Amniotic epithelial cell (primary cell): Measurements from ENCODE around the gene ABLIM2.
"Not testable (repeated sequence)": the region's sequence is repeated elsewhere in the genome, so short reads cannot be mapped to it uniquely, and the experiment has no call there.

Source experiments
- DNase-seq: peaks from one replicate; pipeline ENCODE4 v3.0.0-alpha.2; 2010; ENCODE audit warnings: low read depth

Gene ABLIM2

GRCh38 chr4:8157496-8157895 is 1.1 kb downstream of the ABLIM2 start:
- DNase-seq: no peak

- DNase-seq: no peak
Measured at GRCh38 chr4:8156617-8157016, 2.0 kb downstream of the ABLIM2 start.

DNA sequence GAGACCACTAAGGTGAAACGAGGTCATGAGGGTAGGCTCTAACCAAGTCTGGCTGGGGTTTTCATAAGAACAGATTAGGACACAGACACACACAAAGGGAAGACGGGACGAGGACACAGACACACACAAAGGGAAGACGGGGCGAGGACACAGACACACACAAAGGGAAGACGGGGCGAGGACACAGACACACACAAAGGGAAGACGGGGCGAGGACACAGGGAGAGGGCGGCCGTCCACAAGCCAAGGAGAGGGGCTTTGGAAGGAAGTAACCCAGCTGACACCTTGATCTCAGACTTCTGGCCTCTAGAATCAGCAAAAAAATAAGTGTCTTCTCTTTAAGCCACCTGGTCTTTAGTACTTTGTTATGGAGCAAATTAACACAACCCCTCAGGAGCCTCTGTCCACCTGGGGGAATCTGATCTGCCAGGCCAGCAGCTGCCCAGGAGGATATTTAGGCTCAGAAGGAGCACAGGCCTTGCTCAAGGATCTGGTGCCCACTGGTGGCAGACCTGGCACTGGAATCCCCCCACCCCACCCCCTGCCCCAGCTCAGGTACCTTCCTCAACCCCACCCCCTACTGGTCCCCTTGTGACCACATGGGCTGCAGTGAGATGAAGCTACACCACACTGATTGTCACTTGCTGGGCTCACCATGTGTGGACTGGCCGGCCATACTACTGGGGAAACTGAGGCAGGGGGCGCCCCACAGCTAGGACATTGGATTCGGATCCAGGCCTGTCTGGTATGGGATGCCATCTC is 2.8 kb downstream of the ABLIM2 start:
- DNase-seq: no peak

DNA sequence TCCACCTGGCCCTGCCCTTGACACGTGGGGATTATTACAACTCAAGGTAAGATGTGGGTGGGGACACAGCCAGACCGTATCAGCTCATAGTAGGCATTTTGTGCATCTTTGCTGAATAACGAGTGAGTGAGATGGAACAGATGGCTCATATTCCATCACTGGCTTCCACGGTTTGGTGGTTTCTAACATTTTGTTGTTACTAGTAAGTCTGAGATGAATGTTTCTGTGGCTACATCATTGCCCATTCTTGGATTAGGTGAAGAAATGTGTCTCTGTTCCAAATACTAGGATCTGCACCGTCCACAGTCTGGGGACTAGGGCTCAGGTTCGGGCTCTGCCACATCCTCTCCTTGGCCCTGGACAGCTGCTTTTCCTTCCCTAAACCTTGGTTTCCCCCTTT is 3.6 kb downstream of the ABLIM2 start:
- peak; percentile 16 for DNase-seq

GRCh38 chr4:8153441-8153840 is 5.2 kb downstream of the ABLIM2 start:
- DNase-seq: no peak

- DNase-seq: no peak
Measured at GRCh38 chr4:8152865-8153257, 5.8 kb downstream of the ABLIM2 start.

GRCh38 chr4:8152090-8152864 is 6.3 kb downstream of the ABLIM2 start:
- no peak for DNase-seq

DNA sequence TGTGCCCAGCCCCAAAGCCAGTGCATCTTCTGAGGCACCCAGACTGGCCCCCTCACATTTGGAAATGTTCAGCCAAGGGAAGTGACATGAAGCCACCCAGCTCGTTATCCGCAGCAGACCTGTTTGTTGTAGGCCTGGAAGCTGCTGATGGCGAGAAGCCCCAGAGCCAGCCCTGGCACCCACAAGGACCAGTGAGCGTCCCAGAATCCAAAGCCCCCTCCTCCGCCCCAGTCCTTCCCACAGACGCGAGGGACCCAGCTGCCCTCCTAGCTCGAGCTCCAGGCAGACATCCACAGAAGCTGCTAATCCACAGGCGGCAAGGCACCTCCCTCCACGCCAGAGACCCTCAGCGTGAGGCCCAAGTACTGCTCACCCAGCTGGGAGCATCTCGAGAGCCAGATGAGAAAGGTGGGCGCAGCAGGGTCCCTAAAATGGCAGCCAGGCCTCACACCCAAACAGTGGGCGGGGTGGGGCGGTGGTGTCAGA is 7.4 kb downstream of the ABLIM2 start:
- DNase-seq: no peak

DNA sequence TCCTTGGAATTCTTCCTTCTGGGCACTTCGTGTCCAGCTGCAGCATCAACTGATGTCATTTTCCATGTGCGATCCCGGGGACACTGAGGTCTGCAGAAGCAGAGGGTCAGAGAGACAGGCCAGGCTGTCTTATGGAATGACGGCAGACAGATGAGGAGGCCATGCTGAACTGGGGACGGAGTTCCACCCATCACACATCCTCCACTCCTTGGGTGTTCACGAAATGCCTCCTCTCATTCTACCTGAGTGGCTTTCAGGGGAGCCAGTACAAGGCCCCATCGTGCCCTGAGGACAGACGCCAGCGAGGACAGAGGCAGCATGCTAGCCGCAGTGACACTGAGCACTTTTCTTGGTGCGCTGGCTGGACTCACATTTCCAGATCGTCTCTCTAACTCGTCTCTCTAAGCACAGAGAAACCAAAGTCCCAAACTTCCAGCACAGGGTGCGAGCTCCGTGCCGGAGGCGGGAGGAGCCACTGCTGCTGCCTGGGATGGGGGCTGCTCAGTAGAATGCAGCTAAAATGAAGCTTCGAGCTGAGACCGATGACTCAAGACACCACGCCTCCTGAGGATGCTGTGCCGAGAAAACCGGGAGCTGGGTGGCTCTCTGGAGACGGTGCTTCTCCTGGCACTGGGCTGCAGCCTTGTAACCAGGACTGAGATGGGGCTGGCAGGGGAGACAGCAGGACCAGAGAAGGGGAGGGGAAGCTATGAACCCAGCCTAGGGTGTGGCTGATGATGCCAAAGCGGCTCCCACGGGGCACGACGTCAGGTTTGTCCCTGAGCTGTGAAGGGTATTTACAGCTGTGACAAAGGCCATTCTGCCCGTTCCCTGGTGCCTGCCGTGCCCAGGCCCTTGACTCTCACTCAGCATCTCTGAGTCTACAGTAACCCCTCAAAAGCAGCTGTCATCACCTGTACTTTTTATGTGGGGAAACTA is 8.2 kb downstream of the ABLIM2 start:
- DNase-seq: no peak

- DNase-seq: no peak
Measured at GRCh38 chr4:8149664-8150063, 8.9 kb downstream of the ABLIM2 start.

GRCh38 chr4:8148785-8149435 is 9.7 kb downstream of the ABLIM2 start:
- no peak for DNase-seq

DNA sequence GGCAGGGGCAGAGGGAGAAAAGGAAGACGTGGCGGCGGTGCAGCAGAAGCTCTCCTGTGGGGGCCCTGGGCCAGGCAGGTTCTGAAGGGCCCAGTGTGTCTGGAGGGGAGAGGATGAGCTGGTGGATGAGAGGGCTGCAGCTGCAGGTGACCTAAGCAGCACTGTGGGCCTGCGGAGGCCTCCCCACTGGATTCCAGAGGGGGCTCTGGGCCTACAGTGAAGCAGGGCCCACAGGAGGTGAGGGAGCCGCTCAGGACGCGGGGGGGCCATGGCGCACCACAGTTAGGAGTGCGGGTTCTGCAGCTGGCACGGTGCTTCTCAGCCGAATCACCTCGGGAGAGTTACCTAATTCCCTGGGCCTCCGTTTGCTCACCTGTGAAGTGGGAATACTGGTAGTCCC is 10.5 kb downstream of the ABLIM2 start:
- DNase-seq: no peak

GRCh38 chr4:8147231-8147970 is 11.2 kb downstream of the ABLIM2 start:
- no peak for DNase-seq

- DNase-seq: no peak
Measured at GRCh38 chr4:8146157-8146556, 12.5 kb downstream of the ABLIM2 start.

DNA sequence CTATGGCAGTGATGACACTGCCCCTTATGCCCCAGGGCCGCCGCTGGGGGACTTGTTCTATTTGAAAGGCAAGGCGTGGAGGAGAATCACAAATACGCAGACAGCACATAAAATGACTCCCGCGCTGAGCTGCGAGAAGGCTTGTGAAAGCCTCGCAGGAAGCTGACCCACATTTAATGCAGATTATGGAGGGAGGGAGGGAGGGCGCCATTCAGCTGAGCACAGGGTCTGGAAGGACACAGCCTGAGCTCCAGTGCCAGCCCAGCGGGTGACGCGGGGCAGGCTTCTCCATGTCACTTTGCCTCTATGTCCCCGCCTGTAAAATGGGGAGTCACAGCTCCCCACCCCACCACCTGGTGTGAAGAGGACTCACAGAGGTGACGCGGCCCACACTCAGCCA is 14.3 kb downstream of the ABLIM2 start:
- DNase-seq: no peak

- DNase-seq: no peak
Measured at GRCh38 chr4:8143392-8144140, 15.0 kb downstream of the ABLIM2 start.

- DNase-seq: no peak
Measured at GRCh38 chr4:8142556-8142955, 16.1 kb downstream of the ABLIM2 start.

- DNase-seq: no peak
Measured at GRCh38 chr4:8141935-8142334, 16.7 kb downstream of the ABLIM2 start.

DNA sequence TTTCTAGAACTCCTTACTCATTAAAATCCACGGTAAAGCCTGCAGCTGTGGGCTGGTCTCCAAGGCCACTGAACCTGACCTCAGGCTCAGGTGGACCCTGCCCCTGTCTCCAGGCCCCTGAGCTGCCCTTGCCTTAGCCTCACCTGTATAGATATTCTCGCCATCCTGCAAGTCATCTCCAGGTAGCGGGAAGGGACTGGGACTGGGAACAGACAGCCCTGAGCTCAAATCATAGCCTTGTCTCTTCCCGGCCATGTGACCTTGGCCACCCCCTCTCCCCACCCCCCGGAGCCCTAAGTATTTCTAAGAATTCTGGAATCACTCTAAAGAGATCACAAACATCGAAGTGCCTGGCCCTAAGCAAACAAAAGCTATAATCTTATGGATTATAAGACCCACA is 17.7 kb downstream of the ABLIM2 start:
- no peak for DNase-seq

DNA sequence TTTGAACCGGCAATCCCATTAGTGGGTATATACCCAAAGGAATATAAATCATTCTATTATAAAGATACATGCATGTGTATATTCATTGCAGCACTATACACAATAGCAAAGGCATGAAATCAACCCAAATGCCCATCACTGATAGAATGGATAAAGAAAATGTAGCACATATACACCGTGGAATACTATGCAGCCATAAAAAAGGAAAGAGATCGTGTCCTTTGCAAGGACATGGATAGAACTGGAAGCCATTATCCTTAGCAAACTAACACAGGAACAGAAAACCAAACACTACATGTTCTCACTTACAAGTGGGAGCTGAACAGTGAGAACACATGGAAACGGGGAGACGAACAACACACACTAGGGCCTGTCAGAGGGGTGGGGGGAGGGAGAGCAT is 18.9 kb downstream of the ABLIM2 start:
- not testable (repeated sequence) for DNase-seq
